HG02981 (cell line): ENCODE measurements around the gene NTMT2.
"Not testable (repeated sequence)": the region's sequence is repeated elsewhere in the genome, so short reads cannot be mapped to it uniquely, and the experiment has no call there.

Experiments
- ATAC-seq: cut with Tn5 transposase; IDR thresholded peaks from one replicate; pipeline ENCODE4 v1.9.1; 2021; ENCODE audit warnings: mild to moderate bottlenecking, moderate library complexity; ENCODE audit not compliant: unreplicated experiment

The NTMT2 gene

GRCh38 chr1:170145770-170146676 lies at the start of gene NTMT2:
Gene NTMT2, plus strand, starts transcription at chr1:170145959. Its CDS starts 149 bp downstream, at chr1:170146108.
- ATAC-seq = no peak

- no peak for ATAC-seq
Observed at GRCh38 chr1:170095976-170096748, 49.6 kb upstream of the NTMT2 start.

- ATAC-seq = no peak
Observed at GRCh38 chr1:170096806-170097340, 48.9 kb upstream of the NTMT2 start.

- no peak for ATAC-seq
Observed at GRCh38 chr1:170097449-170097948, 48.3 kb upstream of the NTMT2 start.

- not testable (repeated sequence) for ATAC-seq
Observed at GRCh38 chr1:170113140-170113539, 32.6 kb upstream of the NTMT2 start.

DNA sequence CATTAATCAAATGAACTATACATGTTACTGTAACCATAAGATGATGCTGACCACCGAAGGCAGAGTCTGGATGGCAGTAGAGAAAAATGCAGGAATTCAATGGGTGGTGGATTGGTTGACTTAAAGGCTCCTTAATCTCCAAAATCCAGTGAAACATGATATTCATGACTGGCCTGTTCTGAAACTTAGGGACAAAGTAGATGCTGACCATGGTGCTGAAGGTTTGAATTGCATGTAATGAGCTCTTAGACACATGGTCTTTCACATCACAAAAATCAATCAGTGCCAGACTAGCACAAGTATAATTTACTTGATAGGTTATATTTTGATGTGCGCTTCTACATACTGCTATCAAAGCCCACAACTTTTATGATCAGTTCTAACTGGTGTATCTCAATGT lies 30.9 kb upstream of the NTMT2 start:
- ATAC-seq = no peak

GRCh38 chr1:170122366-170122765 lies 23.4 kb upstream of the NTMT2 start:
- no peak for ATAC-seq

DNA sequence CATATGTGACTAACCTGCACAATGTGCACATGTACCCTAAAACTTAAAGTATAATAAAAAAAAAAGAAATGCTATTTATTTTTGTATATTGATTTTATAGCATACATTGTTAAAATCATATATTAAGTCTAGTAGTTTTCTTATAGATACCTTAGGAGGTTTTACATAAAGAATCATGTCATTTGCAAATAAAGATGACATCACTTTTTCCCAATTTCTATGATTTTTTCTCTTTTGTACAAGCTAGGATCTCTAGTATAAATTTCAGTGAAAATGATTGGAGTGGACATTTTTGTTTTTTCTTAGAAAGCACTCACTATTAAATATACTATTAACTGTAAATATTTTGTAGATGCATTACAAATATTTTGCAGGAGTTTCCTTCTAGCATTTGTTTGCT lies 20.5 kb upstream of the NTMT2 start:
- ATAC-seq = no peak

- peak; percentile 97 for ATAC-seq
Observed at GRCh38 chr1:170126696-170127095, 19.1 kb upstream of the NTMT2 start.

DNA sequence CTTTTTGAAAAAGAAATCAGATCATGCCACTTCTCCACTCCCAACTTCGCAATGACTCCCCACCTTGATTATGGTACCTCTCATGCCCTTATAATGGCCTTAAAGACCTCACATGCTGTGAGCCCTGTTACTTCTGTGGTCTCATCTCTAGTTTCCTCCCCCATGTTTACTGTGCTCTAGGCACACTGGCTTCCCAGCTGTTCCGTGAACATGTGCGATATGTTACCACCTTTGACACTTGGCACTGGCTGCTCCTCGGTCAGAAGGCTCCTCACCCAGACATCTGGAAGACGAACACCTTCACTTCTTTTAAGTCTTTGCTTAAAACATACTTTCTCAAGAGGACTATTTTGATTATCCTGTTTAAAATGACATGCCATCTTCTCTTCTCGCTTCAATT lies 14.3 kb upstream of the NTMT2 start:
- ATAC-seq = no peak

- ATAC-seq = no peak
Observed at GRCh38 chr1:170131984-170132383, 13.8 kb upstream of the NTMT2 start.

- no peak for ATAC-seq
Observed at GRCh38 chr1:170133766-170134495, 11.8 kb upstream of the NTMT2 start.

DNA sequence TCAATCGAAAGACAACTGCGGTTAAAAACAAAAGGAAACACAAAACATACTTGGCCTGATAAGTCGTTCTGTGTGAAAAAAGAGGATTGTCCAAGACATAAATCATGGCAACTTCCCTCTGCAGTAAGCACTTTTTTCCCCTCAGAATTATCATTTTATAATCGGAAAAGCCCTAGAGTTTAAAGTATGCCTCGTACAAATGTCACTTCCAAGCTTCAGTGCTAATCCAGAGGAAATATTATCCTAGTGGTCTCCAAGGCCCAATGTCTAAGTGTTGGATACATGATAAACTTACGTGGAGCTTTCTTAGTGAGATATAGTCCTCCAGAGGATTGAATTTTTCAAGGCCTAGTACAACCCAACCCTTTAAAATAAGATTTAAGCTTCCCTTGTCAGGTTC lies 11.2 kb upstream of the NTMT2 start:
- ATAC-seq = no peak

- ATAC-seq = no peak
Observed at GRCh38 chr1:170140371-170140770, 5.4 kb upstream of the NTMT2 start.

DNA sequence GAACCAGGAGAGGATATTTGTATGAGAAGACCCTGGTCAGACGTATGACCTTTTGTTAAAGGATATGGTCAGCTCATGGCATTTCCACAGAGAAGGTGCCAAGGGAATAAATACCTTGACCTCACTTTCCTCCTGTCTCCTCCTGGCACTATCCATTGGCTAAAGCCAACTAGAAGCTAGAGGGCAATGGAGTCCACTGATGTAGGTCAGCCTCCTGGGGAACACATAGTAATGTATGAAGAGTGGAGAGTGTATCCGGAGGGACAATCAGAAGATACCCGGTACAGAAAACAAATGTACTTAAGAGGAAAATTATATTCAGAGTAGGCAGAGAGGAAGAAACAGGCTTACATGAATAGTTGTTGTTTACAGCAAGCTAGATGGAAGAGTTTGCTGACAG lies 698 bp upstream of the NTMT2 start:
- ATAC-seq = no peak

GRCh38 chr1:170146720-170147263 lies 1.0 kb downstream of the NTMT2 start:
- no peak for ATAC-seq

DNA sequence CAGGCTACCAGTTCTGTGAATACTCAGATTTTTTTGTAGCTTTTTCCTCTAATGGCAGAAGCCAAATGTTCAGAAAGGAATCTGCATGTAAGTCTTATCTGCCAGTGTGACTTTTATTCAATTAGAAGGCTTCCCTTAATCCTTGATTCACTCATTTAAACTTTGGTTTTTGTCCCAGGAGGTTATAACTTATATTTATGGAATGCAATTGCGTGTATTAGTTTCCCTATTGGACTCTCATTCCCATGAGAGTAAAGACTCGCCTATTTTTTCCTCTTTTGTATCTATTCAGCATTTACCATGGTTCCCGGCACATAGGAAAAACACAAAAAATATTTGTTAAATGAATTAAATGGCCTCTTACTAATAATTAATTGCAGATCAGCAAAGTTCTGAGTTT lies 3.5 kb downstream of the NTMT2 start:
- ATAC-seq = no peak

- ATAC-seq = no peak
Observed at GRCh38 chr1:170150016-170150415, 4.3 kb downstream of the NTMT2 start.

- no peak for ATAC-seq
Observed at GRCh38 chr1:170150921-170151320, 5.2 kb downstream of the NTMT2 start.

GRCh38 chr1:170153417-170153816 lies 7.7 kb downstream of the NTMT2 start:
- no peak for ATAC-seq

DNA sequence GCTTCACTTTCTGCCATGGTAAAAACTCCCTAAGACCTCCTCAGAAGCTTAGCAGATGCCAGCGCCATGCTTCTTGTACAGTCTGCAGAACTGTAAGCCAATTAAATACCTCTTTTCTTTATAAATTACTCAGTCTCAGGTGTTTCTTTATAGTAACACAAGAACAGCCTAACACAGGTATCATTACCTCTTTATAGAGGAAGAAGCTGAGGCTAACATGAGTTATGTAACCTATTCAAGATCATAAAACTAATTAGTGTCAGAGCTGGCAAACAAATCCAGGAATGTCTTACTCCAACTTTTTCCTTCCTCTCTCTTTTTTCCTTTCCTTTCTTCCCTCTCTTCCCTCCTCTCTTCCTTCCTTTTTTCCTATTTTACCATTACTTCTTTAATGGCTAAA lies 9.3 kb downstream of the NTMT2 start:
- no peak for ATAC-seq
